Stimulated activated CD4-positive, alpha-beta T cell treated with anti-CD3 and anti-CD28 coated beads, TNF-alpha, amount 100 ng/mL, for 24 hours (primary cell): Measurements from ENCODE around the gene SLC10A7.

Source experiments
- DNase-seq, 3 experiments: peaks; one replicate each; pipeline ENCODE4 v3.0.0-alpha.2; 2020; ENCODE audit warnings: low read depth in 3 of 3

Gene SLC10A7

GRCh38 chr4:146257511-146257910 lies 264.2 kb downstream of the SLC10A7 start:
- no peak for DNase-seq

- no peak for DNase-seq
These were observed 265.4 kb downstream of the SLC10A7 start for GRCh38 chr4:146256328-146256727.

- no peak for DNase-seq
These were observed 265.9 kb downstream of the SLC10A7 start for GRCh38 chr4:146255874-146256273.

- DNase-seq: no peak
These were observed 266.3 kb downstream of the SLC10A7 start for GRCh38 chr4:146255463-146255862.

- no peak for DNase-seq
These were observed 268.6 kb downstream of the SLC10A7 start for GRCh38 chr4:146252969-146253611.

GRCh38 chr4:146247356-146247755 lies 274.4 kb downstream of the SLC10A7 start:
- no peak for DNase-seq

GRCh38 chr4:146246381-146246780 lies 275.4 kb downstream of the SLC10A7 start:
- DNase-seq: no peak

GRCh38 chr4:146245850-146246249 lies 275.9 kb downstream of the SLC10A7 start:
- no peak for DNase-seq

- no peak for DNase-seq
These were observed 276.5 kb downstream of the SLC10A7 start for GRCh38 chr4:146245246-146245645.

- DNase-seq: no peak
These were observed 277.2 kb downstream of the SLC10A7 start for GRCh38 chr4:146244496-146244895.

- no peak for DNase-seq
These were observed 277.9 kb downstream of the SLC10A7 start for GRCh38 chr4:146243883-146244277.

GRCh38 chr4:146243141-146243882 lies 278.4 kb downstream of the SLC10A7 start:
- peak; percentile 16 to 71 (median 36) for DNase-seq

GRCh38 chr4:146238107-146238506 lies 283.6 kb downstream of the SLC10A7 start:
- DNase-seq: no peak

- no peak for DNase-seq
These were observed 284.6 kb downstream of the SLC10A7 start for GRCh38 chr4:146237092-146237491.

- no peak for DNase-seq
These were observed 285.5 kb downstream of the SLC10A7 start for GRCh38 chr4:146236216-146236615.

GRCh38 chr4:146235654-146236177 lies 286.0 kb downstream of the SLC10A7 start:
- no peak for DNase-seq

- no peak for DNase-seq
These were observed 289.5 kb downstream of the SLC10A7 start for GRCh38 chr4:146232131-146232722.

GRCh38 chr4:146229406-146229805 lies 292.3 kb downstream of the SLC10A7 start:
- no peak for DNase-seq

- no peak for DNase-seq
These were observed 297.3 kb downstream of the SLC10A7 start for GRCh38 chr4:146224326-146224966.

GRCh38 chr4:146222313-146222712 lies 299.4 kb downstream of the SLC10A7 start:
- no peak for DNase-seq

GRCh38 chr4:146214238-146214637 lies 307.5 kb downstream of the SLC10A7 start, which contains the start of gene REELD1:
TSS of gene REELD1 (plus strand) at chr4:146214538. CDS start at chr4:146216953, 2,415 bp downstream.
- no peak for DNase-seq

- no peak for DNase-seq
These were observed 309.0 kb downstream of the SLC10A7 start for GRCh38 chr4:146212781-146213180.
